Measurements from ENCODE around the gene SUV39H2.
"Not testable (repeated sequence)": the region's sequence is repeated elsewhere in the genome, so short reads cannot be mapped to it uniquely, and the experiment has no call there.

SUV39H2 gene

DNA sequence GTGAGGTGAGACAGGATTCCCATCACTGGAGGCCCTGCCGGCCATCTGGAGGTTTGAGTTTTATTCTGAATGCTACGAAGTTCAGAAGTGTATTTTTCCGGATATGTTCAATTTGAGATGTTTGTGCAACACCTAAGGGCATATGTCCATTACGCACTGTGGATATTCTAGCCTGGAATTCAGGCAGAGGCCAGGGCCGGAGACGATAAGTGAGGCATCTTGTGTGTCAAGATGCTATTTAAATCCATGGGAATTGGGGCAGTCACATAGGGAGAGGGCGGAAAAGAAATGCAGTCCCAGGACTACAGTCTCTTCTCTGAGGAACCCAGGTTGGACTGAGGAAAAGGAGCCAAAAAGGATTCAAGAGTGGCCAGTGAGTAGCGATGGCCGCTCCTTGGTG lies 1.9 kb upstream of the SUV39H2 start:
- ATAC-seq, result no peak

DNA sequence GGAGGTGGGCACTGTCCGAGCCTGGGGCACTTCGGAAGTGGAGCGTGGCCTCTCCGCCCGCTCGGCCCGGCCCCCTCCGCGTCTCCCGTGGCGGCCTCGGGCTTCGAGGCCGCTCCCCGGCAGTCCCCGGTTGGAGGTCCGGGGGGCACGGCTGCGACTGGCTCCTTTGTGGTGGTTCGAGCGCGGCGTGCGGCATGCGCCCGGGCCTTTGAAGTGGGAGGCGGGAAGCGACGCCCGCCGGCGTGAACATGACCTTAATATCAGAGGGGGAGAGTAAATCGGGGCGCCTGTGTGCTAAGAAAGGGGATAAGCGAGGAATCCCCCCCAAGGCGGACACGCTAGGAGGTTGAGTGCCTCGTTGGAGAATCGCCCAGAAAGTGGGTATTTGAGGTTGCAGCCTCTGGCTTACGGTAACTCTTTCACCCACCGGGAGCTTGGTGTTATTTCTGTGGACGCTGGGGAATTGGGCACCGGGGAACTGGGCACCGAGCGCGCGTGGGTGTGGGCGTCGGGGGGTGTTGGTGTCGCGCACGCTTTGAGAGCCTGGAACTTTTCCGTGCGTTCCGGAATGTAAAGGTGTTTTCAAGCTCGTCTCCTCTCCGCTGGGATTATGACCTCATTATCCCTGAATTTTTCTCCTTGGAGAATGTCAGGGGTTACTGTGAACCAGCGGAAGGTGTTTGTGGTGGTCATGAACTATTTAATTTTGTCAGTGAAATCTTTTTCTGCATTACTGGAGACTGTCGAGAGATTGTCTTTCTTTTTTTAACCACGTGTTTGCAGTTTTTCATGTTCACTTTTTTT lies 660 bp downstream of the SUV39H2 start:
- peak in 1 of 2 donors; percentile 4 for ATAC-seq

DNA sequence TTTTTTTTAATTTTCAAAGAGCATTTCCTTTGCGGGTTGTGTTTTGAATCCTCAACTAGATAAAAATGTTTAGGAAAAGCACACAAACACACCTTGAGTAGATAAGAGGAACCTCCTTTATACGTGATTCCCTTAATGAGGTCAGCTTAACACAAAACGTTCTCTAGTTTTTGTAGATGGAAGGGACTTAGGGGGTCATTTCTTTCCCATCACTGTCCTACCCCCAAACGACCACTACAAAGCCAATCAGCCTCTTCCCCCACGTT lies 1.2 kb downstream of the SUV39H2 start:
- no peak for ATAC-seq

DNA sequence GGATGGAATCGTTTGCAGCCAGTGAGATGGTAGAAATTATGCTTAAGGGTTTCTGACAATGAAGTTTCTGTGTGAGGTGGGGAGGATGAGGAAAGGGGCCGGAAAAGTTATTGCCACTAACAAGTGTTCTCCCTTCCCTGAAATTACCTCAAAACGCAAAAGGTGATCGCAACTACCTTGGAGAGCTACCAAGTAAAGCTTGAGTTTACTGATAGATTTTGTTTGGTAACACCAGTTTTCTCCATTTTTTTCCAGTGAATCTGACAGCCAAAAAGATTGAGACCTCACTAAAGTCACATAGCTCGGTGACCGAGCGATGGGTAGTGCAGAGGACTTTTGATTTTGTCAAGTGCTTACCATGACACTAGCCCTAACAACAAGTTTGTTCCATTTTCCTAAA lies 1.6 kb downstream of the SUV39H2 start:
- no peak for ATAC-seq

DNA sequence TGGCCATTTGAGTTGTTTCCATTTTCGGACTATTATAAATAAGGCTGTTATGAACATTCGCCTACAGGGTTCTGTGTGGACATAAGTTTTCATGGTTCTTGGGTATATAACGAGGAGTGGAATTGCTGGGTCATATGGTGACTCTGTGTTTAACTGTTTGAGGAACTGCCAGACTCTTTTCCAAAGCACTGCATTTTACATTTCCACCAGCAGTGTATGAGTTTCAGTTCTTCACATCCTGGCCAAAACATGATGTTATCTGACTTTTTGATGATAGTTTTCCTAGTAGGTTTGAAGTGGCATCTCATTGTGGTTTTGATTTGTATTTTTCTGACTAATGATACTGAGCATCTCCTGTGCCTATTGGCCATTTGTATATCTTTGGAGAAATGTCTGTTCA lies 5.4 kb downstream of the SUV39H2 start:
- ATAC-seq, result peak in 1 of 2 donors; percentile 38

DNA sequence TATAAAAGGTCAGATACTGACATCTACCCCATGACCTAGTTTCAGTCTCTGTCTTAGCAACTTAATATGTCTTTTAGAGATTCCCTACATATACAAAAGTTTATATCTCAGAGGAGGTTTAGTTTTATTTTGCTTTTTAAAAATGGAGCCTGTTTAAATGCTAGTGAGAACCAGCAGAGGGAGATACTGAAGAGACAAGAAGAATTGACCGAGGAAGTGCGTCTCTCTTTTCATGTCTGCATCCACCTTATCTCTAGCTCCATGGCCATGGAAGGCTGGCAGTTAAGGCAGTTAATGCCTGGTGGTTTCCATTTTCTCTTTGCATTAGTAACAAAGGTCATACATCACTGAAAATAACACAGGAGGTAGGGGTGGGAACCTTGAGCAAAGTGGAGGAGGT lies 10.7 kb downstream of the SUV39H2 start:
- ATAC-seq, result peak in 1 of 2 donors; percentile 24

DNA sequence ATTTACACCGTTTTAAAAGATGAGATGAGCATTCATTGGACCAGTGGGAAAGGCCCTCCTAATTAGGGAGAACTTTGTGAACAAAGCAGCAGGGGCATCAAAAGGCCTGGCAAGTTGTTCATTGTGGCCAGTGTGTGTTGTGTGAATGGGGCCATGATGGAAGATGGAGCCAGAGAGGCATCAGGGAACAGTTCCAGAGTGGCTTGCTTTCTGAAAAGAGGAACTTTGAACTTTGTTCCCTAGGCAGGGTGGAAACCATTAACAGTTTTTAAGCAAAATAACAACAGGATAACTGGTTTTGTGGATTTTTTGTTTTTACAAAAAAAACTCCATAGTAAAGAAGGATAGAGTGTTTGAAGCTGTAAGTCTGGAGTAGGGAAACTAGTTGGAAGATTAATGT lies 12.5 kb downstream of the SUV39H2 start:
- no peak for ATAC-seq

DNA sequence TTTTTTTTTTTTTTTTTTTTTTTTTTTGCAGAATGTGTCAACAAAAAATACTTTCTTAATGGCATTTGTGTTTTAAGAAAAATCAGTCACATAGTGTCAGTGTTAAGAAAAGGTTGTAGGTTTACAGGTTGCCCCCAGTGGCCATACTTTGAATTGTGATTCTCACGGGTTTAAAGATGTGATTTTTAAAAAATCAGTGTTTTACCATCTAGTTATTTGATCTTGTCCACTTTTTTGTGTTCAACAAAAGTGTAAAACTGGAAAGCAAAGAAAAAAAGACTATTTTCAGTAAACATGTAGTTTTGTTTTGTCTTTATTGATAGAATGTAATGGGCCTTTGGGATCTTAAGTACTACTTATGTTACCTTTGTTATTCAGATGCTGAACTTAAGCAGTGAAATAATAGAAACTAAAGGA lies 25.7 kb downstream of the SUV39H2 start:
- ATAC-seq, result peak; percentile 44 to 57

DNA sequence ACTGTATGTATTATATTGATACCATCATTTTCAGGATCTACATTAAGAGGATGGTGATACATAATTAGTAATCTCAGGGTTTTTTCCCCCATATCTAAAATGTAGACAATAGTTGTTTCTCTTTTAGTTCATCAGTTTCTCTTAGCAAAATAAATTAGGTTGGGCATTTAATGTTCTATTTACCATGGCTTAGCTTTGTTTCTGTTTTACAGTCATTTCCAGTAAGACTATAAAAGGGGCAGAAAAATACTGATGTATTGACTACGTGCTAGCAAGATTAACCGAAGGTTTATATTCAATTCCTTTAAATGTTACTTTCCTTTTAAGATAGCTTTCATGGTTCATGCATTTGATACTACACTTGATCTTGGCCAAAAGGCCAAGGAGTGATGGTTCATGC lies 26.2 kb downstream of the SUV39H2 start:
- ATAC-seq, result peak; percentile 67 to 74

DNA sequence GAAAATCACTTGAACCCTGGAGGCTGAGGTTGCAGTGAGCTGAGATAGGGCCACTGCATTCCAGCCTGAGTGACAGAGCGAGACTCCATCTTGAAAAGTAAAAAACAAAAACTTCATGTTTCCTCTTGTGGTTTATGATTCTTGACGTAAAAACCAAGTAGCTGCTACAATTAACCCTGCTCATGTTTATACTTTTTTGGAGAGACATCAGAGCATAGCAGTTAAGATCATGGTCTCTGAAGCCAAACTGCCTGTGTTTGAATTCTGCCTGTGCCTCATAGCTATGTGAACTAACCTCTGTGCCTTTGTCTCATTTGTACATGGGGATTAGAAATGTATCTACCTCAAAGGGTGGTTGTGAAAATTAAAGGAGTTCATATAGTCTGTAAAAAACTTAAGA lies 27.2 kb downstream of the SUV39H2 start:
- no peak for ATAC-seq

DNA sequence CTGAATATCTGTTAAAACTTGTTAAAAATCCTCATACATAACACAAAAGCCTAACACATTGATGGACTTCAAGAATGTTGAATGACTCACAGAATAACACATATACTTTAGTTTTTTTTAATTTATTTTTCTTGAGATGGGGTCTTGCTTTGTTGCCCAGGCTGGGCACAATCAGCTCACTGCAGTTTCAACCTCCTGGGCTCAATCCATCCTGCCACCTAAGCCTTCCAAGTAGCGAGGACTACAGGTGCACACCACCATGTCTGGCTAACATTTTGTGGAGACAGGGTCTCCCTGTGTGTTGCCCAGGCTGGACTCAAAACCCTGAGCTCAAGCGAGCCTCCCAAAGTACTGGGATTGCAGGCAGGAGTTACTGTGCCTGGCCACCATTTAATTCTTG lies 28.1 kb downstream of the SUV39H2 start:
- no peak for ATAC-seq

DNA sequence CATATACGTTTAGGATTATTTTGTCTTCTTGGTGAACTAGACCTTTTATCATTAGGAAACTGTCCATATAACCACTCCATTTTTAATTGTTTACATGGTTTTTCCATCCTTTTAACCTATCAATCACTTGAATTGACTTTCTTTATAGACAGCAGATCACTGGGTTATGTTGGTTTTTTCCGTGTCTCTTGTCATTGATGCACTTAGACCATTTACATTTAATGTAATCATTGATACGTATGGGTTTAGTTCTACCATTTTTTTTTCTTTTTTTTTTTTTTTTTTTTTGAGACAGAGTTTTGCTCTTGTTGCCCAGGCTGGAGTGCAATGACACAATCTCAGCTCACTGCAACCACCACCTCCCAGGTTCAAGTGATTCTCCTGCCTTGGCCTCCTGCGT lies 28.9 kb downstream of the SUV39H2 start:
- ATAC-seq, result not testable (repeated sequence)

DNA sequence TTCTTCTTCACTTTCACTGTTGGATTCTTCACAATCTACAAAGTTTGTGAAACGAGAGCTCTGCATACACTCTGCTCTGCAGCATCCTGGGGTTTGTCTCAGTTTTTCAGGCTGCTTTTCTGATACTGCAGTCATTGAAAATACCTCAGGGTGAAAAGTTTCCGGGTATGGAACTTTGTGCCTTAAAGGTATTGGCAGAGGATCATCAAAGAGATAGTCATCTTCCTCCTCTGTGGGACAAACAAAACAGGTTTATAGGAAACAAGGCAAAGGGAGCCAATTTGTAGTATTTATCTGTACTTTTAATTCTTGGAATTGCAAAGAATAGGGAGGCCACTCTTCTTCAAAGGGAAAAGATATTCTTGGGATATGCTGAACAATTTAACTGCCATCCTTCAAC lies 30.4 kb downstream of the SUV39H2 start:
- ATAC-seq, result no peak

DNA sequence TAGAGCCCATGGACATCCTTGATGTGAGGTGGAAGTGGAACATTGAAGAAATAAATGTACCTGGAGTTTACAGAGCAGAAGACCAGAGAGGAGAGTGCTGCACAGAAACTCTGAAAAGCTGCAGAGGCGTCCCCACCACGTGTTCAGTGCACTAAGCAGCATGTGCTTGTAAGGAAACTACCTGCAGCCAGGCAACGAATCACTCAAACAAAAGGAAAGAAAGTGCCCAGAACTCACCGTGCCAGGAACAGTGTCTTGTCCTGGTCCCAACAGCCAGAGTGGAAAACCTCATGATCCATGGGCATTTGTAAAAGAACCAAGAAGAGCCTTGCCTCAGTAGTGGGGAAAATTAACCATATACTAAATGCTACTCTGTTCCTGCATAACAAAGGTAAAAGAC lies 32.3 kb downstream of the SUV39H2 start:
- ATAC-seq, result no peak

DNA sequence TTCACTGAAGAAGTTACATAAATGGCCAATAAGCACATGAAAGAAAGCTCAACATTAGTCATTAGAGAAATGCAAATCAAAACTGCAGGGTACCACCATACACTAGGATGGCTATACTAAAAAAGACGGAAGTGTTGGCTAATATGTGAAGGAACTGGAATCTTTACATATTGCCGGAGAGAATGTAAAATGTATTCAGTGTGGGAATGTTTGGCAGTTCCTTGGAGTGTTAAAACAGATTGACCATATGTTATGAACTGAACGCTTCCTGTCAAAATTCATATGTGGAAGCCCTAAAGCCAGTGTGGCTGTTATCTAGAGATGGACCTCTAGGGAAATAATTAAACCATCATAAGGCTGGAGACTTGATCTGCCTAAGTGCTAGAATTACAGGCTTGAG lies 33.1 kb downstream of the SUV39H2 start:
- ATAC-seq, result no peak

DNA sequence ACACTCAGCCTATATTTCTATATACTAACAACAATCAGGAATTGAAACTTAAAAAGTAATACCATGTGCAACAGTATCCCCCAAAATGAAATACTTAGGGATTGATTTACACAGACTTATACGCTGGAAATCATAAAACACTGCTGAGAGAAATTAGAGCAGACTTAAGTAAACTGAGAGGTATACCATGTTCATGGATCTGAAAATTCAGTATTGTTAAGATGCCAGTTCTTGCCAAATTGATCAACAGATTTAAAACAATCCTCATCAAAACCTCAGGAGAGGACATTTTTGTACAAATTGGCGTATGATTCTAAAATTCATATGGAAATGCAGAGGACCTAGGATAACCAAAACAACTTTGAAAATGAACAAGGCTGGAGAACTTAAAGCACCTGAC lies 37.9 kb downstream of the SUV39H2 start:
- no peak for ATAC-seq

DNA sequence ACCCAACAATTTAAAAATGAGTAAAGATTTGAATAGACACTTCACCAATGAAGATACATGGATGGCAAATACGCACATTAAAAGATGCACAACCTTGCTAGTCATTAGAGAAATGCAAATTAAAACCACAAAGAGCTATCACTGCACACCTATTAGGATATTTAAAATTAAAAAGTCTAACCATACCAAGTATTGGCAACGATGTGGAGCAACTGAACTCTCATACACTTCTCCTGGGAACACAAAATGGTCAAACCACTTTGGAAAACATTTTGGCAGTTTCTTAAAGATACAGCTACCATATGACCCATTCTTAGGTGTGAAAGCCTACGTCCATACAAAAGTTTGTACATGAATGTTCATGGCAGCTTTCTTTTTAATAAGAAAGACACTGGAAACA lies 39.2 kb downstream of the SUV39H2 start:
- ATAC-seq, result no peak

DNA sequence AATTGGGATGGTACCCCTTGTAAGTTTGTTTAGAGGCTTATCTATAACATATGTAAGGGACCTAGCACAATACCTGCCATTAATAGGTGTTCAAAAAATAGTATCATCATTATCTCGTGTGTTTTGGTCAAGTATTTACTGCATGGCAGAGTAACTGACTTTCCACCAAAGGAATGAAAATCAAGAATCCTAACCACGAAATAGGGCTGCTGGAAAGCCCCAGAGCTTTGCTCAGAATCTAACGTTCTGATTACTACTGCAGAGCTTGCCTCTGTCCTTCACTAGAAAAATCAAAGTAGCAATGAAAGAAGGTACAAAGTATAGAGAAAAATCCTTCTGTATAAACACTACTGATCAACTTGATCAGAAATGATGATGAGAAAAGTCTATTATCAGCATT lies 40.3 kb downstream of the SUV39H2 start:
- no peak for ATAC-seq

DNA sequence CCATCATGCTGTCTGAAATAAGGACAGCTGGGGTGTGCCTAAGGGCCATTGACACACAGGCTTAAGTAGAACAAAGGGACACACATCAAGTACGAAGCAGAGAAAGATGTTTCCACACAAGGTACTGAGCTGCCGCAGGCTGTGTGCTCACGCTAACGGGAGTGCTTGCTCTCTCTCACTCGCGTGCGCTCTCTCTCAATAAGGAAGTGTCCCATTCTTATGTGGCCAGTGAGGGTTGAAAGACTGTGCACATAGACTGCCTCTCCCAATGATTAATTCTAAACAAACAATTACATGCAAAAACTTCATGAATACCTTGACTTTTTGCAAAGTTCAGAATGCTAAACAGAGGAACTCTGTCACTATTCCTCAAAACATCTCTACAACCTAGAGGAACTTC lies 45.3 kb downstream of the SUV39H2 start:
- ATAC-seq, result no peak

DNA sequence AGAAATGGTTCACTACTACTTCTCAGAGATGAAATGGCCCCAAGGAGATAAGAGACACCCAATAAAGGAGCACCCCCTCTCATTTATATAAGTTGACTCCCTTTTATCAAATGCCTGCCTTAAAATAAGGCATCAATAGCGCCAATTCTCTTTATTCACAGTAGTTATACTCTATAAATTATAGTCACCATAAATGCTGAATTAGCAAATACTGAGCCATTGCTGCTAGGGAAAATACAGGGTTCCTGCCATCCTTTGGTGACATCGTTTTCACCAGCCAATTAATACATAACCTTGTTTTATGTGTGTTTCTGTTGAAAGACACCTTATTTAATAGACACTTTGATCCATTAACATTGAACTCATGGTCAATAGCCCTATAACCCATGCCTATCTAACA lies 46.6 kb downstream of the SUV39H2 start:
- no peak for ATAC-seq

DNA sequence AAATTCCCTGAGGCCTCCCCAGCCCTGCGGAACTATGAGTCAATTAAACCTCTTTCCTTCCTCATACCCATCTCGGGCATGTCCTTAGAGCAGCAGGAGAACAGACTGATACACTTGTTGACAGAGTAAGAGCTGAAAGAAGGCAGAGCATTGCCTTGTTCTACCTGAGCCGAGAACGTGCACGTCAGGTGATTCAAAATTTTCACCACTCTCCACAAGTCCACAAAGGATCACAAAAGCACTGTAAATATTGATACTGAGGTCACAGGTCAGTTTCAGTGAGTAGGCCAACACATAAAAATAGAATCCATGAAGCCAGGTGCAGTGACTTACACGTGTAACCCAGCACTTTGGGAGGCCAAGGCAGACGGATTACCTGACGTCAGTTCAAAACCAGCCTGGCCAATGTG lies 47.4 kb downstream of the SUV39H2 start:
- no peak for ATAC-seq

DNA sequence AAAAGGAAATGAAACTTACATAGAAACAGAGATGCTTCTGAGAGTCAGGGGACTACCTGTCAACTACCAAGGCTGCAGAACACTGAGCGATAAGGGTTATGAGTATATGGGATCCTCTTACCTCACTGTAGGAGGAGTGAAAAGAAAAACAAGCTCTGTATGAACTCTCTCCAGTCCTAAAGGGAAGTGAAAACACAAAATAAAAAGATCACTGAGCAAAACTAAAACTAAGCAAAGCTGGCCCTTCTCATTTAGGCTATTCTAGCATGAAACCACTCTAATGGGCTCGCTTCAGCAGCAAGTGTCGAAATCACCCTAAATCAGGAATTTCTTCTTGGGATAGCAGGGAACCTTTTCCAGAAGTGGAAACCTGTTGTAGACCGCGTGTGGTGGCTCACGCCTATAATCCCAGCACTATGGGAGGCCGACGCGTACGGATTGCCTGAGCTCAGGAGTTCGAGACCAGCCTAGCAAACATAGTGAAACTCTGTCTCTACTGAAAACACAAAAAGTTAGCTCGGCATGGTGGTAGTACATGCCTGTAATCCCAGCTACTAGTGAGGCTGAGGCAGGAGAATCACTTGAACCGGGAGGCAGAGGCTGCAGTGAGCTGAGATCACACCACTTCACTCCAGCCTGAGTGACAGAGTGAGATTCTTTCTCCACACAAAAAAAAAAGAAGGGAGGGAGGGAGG lies 48.2 kb downstream of the SUV39H2 start:
- peak; percentile 46 to 66 for ATAC-seq

DNA sequence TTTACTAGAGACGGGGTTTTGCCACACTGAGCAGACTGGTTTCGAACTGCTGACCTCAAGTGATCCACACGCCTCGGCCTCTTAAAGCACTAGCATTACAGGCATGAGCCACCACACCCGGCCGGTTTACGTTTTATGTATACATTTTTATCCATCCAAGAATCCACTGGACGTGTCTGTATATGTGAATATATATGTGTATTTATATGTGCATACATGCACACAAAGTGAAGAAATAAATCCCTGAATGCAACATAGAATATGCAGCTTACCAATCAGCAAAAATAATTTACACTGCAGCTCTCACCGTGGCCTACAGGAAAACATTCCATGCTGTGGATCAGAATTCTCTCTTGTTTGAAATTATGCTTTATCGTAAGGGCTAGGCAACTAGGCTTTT lies 51.9 kb downstream of the SUV39H2 start:
- no peak for ATAC-seq

DNA sequence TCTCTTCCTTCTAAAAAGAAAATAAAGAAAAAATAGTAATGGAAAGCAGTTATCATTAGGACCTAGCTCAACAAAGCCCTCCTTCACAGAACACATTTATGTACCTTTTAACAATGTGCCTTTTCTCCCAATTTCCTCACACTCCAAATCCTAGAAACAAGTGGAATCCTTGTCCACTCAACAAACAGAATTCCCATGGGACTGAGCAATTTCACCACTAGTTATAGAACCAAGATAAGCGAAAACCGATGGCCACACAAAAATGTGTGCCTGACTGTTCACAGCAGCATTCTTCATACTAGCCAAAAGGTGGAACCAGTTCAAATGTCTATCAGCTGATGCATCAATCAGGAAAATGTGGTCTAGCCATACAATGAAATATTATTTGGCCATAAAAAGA lies 57.9 kb downstream of the SUV39H2 start:
- ATAC-seq, result no peak

DNA sequence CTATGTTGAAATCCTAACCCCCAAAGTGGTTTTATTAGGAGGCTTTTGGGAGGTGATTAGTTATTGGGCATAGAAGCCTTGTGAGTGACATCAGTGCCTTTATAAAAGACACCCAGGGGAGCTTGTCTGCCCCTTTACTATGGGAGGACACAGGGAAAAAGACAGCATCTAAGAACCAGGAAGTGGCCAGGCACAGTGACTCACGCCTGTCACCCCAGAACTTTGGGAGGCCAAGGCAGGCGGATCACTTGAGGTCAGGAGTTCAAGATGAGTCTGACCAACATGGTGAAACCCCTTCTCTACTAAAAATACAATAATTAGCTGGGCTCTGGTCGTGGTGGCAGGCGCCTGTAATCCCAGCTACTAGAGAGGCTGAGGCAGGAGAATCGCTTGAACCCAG lies 60.3 kb downstream of the SUV39H2 start:
- ATAC-seq, result peak; percentile 44 to 58

Data from activated CD4-positive, CD25-positive, alpha-beta regulatory T cell treated with anti-CD3 and anti-CD28 coated beads, Interleukin-2, amount 50 U/mL, for 24 hours (primary cell).